Breast epithelium (tissue), 4 donors: Measurements from ENCODE around the gene DHX35. TPM values are rescaled to one million over a fixed set of nuclear protein-coding genes. Genes with fewer than 3 reads are reported as not detected.

Source experiments
- DNase-seq, 2 donors: peaks; one replicate each; pipeline ENCODE4 v3.0.0-alpha.2; 2019; ENCODE audit warnings: low spot score in 2 of 2
- H3K27ac ChIP-seq, 2 donors: fragments of 200-600 bp; sonication (generic) in 1 of 2; one replicate each; pipeline ENCODE4 v1.5.1; 2016 to 2019; ENCODE audit warnings: mild to moderate bottlenecking in 1 of 2
- H3K27me3 ChIP-seq, 2 donors: fragments of 200-600 bp; sonication (generic) in 1 of 2; one replicate each; pipeline versions ENCODE4 v1.5.1 to v1.6.0; 2017 to 2019; ENCODE audit warnings: control low read depth in 1 of 2, mild to moderate bottlenecking in 1 of 2
- H3K36me3 ChIP-seq: fragments of 200-600 bp; one replicate; pipeline ENCODE4 v1.5.1; 2019
- H3K4me1 ChIP-seq, 2 donors: fragments of 200-600 bp; sonication (generic); one replicate each; pipeline ENCODE4 v1.5.1; 2016 to 2019; ENCODE audit warnings: control low read depth in 1 of 2
- H3K4me3 ChIP-seq, 3 donors: fragments of 200-600 bp; sonication (generic); 1 replicate in 2 of 3; 2 replicates in 1 of 3; pipeline ENCODE4 v1.5.1; 2016 to 2019; ENCODE audit warnings: mild to moderate bottlenecking in 3 of 3, moderate library complexity in 2 of 3
- H3K9me3 ChIP-seq, 2 donors: fragments of 200-600 bp; sonication (generic) in 1 of 2; one replicate each; pipeline ENCODE4 v1.5.1; 2016 to 2019; ENCODE audit warnings: control low read depth in 1 of 2
- CTCF ChIP-seq, 3 donors: fragments of 450-650 bp; IDR thresholded peaks; one replicate each; pipeline ENCODE4 v1.5.1; 2016 to 2017; ENCODE audit warnings: antibody characterized with exemption in 3 of 3, mild to moderate bottlenecking in 3 of 3, moderate library complexity in 3 of 3
- POLR2A ChIP-seq: fragments of 450-650 bp; IDR thresholded peaks from one replicate; pipeline ENCODE4 v1.6.1; 2016; ENCODE audit warnings: antibody characterized with exemption, mild to moderate bottlenecking, moderate library complexity
- POLR2AphosphoS5 ChIP-seq, 3 donors: sonication (generic); formaldehyde crosslinking; IDR thresholded peaks; one replicate each; pipeline ENCODE4 v1.6.1; 2017; ENCODE audit warnings: antibody characterized with exemption in 3 of 3
- intact Hi-C: fragments of 100-400 bp; cut with DNase I; formaldehyde crosslinking; loops from one replicate; pipeline ENCODE4 v1.15.1; 2023; ENCODE audit warnings: low total_unique reads
- total RNA-seq, 3 donors: library from RNA; depleted of rRNA; stranded (reverse); fragments of >200 nt; gene quantifications; one replicate each; pipeline ENCODE4 v1.1.0, GENCODE V29; 2016

The DHX35 gene
- total RNA-seq, 3 donors from 2014 or later, result 11.0 to 20.3 (median 20.1) TPM

GRCh38 chr20:38935285-38935684 is 26.9 kb upstream of the DHX35 start:
- H3K9me3 ChIP-seq, result no peaks in the 10 kb centered on the region
- intact Hi-C loops, result no loop called here
- no peak for DNase-seq
- H3K4me3 ChIP-seq, result no peak overlapping the region
- no peaks in the 10 kb centered on the region for H3K4me1 ChIP-seq
- H3K27ac ChIP-seq, result no peak overlapping the region
- TF ChIP-seq POLR2A, result no peak
- TF ChIP-seq POLR2AphosphoS5 (IDR thresholded peaks at IDR 0.05), result no peak
- TF ChIP-seq CTCF (IDR thresholded peaks at IDR 0.05), result no peak
- no peaks in the 10 kb centered on the region for H3K27me3 ChIP-seq
- H3K36me3 ChIP-seq, result no peaks in the 10 kb centered on the region

- Histone ChIP-seq H3K36me3 (no peaks in the 10 kb centered on the region), H3K4me3 (no peak overlapping the region), H3K27me3 (no peaks in the 10 kb centered on the region), H3K9me3 (no peaks in the 10 kb centered on the region), H3K27ac (no peak overlapping the region), H3K4me1 (no peaks in the 10 kb centered on the region)
- intact Hi-C loops, result no loop called here
- TF ChIP-seq POLR2AphosphoS5 (IDR thresholded peaks at IDR 0.05) (no peak), CTCF (IDR thresholded peaks at IDR 0.05) (no peak), POLR2A (no peak)
- DNase-seq, result no peak
Measured at GRCh38 chr20:38935967-38936407, 26.2 kb upstream of the DHX35 start.

- no peak overlapping the region for H3K27ac ChIP-seq
Measured at GRCh38 chr20:38937000-38937399, 25.1 kb upstream of the DHX35 start.

GRCh38 chr20:38937978-38938473 is 24.1 kb upstream of the DHX35 start:
- no peaks in the 10 kb centered on the region for H3K9me3 ChIP-seq
- DNase-seq, result no peak
- TF ChIP-seq POLR2A (no peak), CTCF (IDR thresholded peaks at IDR 0.05) (no peak), POLR2AphosphoS5 (IDR thresholded peaks at IDR 0.05) (no peak)
- intact Hi-C loops, result no loop called here
- H3K4me3 ChIP-seq, result no peak overlapping the region
- no peaks in the 10 kb centered on the region for H3K27me3 ChIP-seq
- H3K4me1 ChIP-seq, result no peaks in the 10 kb centered on the region
- no peak overlapping the region for H3K27ac ChIP-seq
- no peaks in the 10 kb centered on the region for H3K36me3 ChIP-seq

More at GRCh38 chr20:38937000-38937399, 25.1 kb upstream of the DHX35 start:
- no peak for DNase-seq
- TF ChIP-seq POLR2AphosphoS5 (IDR thresholded peaks at IDR 0.05), result no peak
- no peak for TF ChIP-seq CTCF (IDR thresholded peaks at IDR 0.05)
- TF ChIP-seq POLR2A, result no peak
- H3K9me3 ChIP-seq, result no peaks in the 10 kb centered on the region
- no peaks in the 10 kb centered on the region for H3K36me3 ChIP-seq
- no peaks in the 10 kb centered on the region for H3K4me1 ChIP-seq
- H3K27me3 ChIP-seq, result no peaks in the 10 kb centered on the region
- H3K4me3 ChIP-seq, result no peak overlapping the region
- intact Hi-C loops, result no loop called here

- Histone ChIP-seq H3K4me1 (no peaks in the 10 kb centered on the region), H3K4me3 (no peak overlapping the region), H3K27me3 (no peaks in the 10 kb centered on the region), H3K36me3 (no peaks in the 10 kb centered on the region), H3K9me3 (no peaks in the 10 kb centered on the region), H3K27ac (no peak overlapping the region)
- intact Hi-C loops, result no loop called here
- no peak for TF ChIP-seq POLR2AphosphoS5 (IDR thresholded peaks at IDR 0.05)
- TF ChIP-seq CTCF (IDR thresholded peaks at IDR 0.05), result no peak
- no peak for TF ChIP-seq POLR2A
- DNase-seq, result no peak
Measured at GRCh38 chr20:38939686-38940085, 22.5 kb upstream of the DHX35 start.
